ENCODE data around the gene CD1D.
"Not testable (repeated sequence)": the region's sequence is repeated elsewhere in the genome, so short reads cannot be mapped to it uniquely, and the experiment has no call there.

Gene CD1D
- 0 reads per million in 2 experiments for total RNA-seq

DNA sequence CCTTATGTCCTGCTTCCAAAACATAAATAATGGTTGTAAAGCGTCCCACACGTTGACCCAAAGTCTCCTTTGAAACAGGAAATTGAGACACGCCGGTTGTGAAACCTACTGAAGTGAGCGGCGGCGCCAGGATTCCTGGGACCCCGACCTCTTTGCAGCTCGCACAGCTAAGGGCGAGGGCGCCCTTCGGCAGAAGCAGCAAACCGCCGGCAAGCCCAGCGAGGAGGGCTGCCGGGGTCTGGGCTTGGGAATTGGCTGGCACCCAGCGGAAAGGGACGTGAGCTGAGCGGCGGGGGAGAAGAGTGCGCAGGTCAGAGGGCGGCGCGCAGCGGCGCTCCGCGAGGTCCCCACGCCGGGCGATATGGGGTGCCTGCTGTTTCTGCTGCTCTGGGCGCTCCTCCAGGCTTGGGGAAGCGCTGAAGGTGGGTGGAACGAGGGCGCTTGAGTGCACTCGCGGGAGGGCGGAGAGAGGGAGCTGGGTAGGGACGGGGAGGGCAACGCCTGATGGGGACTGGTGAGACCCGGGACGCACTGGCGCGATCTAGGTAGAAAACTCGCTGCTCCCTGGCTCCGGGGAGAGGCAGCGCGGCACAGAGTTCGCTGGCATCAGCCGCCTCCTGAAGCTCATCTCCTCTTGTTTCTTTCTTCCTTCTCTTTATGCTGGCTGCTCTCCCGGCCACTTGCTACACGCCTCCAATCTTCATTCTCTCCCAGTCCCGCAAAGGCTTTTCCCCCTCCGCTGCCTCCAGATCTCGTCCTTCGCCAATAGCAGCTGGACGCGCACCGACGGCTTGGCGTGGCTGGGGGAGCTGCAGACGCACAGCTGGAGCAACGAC lies at the start of gene CD1D:
CD1D (plus strand) TSS at position 155 of the 836 bp plus-strand sequence; CDS start at position 362, 207 bp downstream.
- no peak for DNase-seq (ENCODE audit: low read depth)

DNA sequence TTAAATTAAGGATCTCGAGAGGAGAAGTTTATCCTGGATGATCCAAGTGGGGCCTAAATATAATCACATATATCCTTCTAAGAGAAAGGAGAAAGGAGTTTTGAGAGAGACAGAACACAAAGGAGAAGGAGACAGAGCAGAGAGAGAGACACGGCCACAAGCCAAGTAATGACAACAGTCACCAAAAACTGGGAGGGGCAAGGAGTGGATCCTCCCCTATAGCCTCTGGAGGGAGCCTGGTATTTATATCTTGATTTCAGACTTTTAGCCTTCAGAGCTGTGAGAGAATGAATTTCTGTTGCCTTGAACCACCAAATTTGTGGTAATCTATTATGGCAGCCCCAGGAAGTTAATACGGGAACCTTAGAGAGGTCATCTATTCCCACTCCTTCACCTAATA lies 49.5 kb upstream of the CD1D start:
- DNase-seq (ENCODE audit: low read depth) = no peak

DNA sequence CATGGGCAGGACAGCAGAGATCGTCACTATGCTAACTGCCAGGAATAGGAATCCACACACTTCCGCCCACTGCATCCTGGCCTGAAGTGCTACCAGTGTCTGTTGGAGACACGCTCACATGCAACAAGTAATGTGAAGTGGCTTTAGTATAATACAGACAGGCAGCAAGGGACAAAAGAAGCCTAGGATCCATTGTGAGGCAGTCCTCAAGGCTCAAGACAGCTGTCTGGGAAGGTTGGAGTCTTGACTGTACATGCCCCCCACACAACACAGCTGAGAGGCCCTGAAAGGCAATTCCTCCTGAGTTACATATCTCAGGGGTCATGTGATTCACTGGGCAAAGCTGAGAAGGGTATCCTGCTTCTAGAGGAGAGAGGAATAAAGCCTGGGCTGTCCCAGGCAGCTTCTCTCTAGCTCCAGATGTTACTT lies 39.9 kb upstream of the CD1D start:
- DNase-seq (ENCODE audit: low read depth) = no peak

- DNase-seq (ENCODE audit: low read depth) = no peak
Measured at GRCh38 chr1:158145173-158145719, 35.4 kb upstream of the CD1D start.

DNA sequence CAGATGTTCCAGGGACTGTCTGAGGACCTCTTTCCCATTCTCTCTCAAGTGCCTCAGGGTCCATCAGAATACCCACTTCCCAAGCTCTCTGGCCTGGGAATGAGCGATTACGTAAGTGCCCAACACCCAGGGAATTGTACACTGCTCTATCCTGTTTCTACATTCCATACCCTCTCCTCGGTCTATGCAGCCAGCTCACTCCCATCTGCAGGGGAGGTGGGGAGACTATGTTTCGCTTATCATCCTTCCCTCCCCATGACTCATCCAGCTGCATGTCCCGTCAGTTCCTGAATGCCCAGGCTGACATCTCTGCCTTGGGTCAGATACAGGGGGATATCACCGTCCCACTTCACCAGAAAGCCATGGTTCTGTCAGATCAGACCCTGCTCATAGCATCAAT lies 34.5 kb upstream of the CD1D start:
- no peak for DNase-seq (ENCODE audit: low read depth)

GRCh38 chr1:158146739-158147138 lies 34.0 kb upstream of the CD1D start:
- DNase-seq (ENCODE audit: low read depth) = no peak

DNA sequence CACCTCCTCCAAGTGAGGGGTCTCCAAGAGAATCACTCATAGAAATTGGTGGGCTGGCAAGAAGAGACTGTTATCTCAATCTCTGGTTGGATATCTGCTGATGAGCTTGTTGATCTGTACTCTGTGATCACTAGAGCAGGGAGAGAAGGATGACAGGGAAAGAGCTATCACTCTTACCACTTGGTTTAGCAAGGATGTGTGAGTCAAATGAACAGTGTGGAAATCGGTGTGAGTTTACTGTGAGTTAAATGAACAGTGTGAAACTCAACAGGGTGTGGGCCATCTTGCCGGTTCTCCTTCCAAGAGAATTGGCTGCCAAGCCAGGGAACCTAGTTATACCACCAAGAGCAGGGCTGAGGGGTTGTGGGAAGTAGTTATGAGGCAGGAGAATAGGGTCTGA lies 33.3 kb upstream of the CD1D start:
- no peak for DNase-seq (ENCODE audit: low read depth)

- no peak for DNase-seq (ENCODE audit: low read depth)
Measured at GRCh38 chr1:158147869-158148268, 32.8 kb upstream of the CD1D start.

GRCh38 chr1:158148468-158148867 lies 32.2 kb upstream of the CD1D start:
- no peak for DNase-seq (ENCODE audit: low read depth)

GRCh38 chr1:158149175-158149574 lies 31.5 kb upstream of the CD1D start:
- no peak for DNase-seq (ENCODE audit: low read depth)

- DNase-seq (ENCODE audit: low read depth) = peak; percentile 31
Measured at GRCh38 chr1:158149577-158150269, 31.0 kb upstream of the CD1D start.

DNA sequence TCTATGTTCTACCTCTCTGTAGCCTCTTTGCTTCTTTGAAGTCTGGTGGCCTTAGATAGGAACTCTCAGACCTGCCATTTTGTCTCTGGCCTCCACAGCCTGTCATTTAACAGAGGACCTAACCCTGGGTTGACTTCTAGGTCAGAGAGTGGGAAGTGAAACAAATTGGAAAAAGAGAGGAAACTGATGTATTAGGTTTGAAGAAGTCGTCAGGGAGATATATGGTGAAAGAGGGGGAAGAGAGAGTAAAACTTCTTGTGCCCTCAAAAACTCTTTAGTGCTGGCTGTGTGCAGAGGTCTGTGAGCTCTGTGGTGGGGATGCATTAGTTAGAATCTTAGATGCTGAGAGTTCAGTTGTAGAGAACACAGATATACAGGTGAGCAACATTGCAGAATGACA lies 30.2 kb upstream of the CD1D start:
- DNase-seq (ENCODE audit: low read depth) = no peak

GRCh38 chr1:158153179-158153578 lies 27.5 kb upstream of the CD1D start:
- DNase-seq (ENCODE audit: low read depth) = no peak

DNA sequence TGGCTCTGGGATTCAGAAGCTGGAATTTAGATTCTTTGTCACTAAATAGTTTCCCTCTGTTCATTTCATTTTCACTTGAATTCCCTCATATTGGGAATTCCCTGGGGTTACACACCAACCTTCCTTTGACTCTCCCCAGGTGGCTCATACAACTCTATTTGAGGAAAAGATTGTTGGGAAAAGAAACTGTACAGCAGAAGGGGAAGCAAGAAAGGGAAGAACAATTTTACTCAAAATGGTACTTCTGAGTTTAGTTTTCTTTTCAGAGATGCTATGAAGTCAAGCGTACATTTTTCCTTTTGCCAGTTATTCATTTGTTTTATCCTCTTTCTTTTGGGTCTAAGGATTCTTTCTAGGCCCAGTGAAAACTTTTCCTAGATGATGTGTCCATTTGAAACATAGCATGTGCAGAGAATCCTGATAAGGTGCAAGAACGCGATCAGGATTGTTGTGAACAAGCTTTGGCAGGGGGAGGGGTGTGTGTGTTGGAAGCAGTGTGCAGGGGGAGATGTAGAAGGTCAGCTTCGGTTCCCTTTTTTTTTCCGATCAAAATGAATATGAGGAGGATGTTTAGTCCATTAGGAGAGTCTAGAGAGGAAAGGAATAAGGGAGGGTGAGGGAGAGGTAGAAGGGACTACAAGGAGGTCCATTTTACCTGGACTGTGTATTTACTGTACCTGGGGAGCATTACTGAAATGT lies 26.8 kb upstream of the CD1D start:
- DNase-seq (ENCODE audit: low read depth) = no peak

- DNase-seq (ENCODE audit: low read depth) = no peak
Measured at GRCh38 chr1:158154501-158154900, 26.2 kb upstream of the CD1D start.

- DNase-seq (ENCODE audit: low read depth) = no peak
Measured at GRCh38 chr1:158155673-158156072, 25.0 kb upstream of the CD1D start.

- no peak for DNase-seq (ENCODE audit: low read depth)
Measured at GRCh38 chr1:158159597-158159996, 21.1 kb upstream of the CD1D start.

- DNase-seq (ENCODE audit: low read depth) = no peak
Measured at GRCh38 chr1:158161446-158161845, 19.2 kb upstream of the CD1D start.

DNA sequence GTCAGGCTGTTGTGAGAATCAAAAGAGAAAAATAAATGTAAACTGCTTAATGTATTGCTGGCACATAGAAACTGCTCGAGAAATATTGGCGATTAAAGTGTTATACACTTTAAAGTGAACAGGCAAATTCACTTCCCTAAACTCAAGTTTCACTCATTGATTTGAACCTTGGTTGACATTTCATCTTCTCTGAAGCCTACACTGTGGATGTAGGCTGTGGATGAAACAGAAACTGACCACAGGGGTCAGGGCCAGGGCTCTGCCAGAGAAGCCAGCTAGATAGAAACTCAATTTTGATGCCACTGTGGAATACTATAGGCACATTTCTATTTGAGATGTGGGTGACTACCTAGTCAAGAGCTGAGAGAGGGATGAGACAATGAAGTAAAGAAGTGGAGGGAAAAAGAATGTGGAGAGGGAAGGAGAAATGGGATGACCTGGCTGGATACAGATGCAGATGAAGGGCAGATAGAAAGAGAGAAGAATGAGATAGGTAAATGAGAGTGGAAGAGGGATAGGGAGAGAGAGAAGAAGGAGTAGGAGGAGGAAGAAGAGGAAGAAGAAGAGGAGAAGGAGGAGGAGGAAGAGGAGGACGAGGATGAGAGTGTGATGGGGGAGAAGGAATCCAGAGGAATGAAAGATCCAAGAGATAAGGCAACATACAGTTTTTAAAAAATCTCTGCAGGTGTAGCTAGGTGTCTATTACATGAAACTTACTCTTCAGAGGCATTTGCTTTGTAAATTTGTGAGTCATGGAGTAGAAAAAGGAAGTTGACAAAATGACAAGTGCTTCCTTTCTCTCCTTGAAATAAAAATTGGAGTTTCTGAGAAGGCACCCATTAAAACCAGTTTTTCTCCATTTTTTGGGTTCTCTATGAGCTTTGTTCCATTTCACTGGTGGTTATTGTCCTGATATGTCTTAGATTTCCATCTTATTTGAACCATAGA lies 17.4 kb upstream of the CD1D start:
- no peak for DNase-seq (ENCODE audit: low read depth)

DNA sequence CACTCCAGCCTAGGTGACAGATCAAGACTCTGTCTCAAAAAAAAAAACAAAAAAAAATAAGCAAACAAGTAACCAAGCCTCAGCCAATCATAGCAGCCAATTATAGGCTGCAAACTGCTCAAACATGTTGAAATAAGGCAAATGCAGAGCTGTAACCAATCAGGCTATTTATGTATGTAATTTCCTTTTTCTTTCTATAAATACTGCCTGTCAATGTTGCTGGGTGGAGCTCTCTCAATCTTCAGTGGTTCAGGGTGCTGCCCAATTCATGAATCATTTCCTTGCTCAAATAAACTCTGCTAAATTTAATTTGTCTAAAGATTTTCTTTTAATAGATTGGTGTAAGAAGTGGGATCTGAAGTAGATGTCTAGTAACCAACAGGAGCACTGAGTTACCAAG lies 11.6 kb upstream of the CD1D start:
- DNase-seq (ENCODE audit: low read depth) = no peak

DNA sequence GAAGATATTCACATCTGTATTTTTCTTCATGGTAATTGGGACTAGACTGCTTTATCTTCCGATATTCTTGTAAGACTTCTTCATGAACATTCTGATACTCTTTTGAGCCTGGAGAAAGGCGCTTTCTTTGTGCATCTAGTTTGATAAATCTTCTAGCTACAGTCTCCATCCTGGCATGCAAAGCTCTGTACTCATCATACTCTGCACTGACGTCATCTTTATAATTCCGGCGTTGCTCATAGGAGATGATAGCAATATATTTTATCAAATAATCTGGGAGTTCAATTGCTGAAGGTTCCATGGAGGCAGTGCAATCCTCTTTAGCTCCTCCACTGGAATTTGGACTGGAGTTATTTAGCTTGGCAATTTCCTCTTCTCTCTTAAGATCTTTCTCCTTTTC lies 4.8 kb upstream of the CD1D start:
- DNase-seq (ENCODE audit: low read depth) = not testable (repeated sequence)
